NCI-H2196 (cell line): ENCODE data around the gene E2F1.

ENCODE experiments used
- DNase-seq: peaks from one replicate; lab custom pipeline; 2025; ENCODE audit not compliant: unreplicated experiment; lab: John Stamatoyannopoulos, UW

Gene E2F1

DNA sequence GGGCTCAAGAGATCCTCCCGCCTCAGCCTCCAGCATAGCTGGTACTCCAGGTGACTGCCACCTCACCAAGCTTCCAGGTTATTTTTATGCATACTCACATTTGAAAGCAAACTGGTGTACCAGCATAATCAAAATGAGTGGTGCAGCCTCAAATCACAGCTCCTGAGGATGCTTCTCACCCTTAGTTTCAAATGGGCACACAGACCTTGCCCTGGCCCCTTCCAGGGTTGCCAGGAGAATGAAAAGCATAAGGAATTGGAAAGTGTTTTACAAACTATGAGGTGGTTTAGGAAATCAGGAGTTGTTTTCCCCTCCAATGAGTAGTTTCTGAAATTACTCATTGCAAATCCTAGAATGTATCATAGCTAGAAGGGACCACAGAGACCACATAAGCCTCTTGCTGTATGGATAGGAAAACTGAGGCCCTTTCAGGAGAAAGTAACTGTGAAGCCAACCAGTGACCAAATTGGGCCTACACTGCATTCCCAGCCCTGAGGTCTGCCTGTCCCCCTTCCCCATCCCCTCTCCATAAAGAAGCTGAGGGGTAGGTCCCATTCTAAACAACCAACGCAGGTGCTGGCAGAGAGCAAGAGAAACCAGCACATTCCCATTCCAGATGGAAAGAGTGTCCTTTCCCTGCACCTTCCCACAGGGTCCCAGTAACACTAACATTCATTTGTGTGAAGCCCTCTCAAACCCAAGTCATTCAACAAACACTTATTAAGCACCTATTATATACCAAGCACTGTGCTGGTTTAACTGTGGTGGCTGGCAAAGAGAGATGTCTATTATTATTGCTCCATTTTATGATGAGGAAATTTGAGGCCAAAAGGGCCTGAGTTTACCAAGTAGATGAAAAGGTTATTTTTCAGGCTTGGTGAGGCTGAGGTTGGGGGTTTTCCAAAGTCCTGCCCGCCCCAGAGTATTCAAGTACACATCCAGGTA, 2.1 kb upstream of the E2F1 start:
- no peak for DNase-seq

- no peak for DNase-seq
These were observed 1.3 kb upstream of the E2F1 start for GRCh38 chr20:33687370-33687915.

DNA sequence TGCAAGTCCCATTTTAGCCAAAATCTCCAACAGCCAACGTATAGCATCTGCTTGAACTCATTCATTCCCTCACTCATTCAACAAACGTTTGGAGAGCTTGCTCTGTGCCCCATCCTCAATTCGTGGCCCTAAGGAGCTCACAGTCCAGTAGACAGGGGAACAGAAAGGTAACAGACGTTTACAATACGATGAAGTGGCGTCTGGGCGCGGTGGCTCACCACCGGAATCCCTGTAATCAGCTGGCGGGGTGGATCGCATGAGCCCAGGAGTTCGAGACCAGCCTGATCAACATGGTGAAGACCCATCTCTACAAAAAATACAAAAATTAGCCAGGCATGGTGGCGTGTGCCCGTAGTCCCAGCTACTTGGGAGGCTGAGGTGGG, 790 bp upstream of the E2F1 start:
- DNase-seq = no peak

GRCh38 chr20:33685328-33686099, 671 bp downstream of the E2F1 start:
- peak; percentile 53 for DNase-seq

- DNase-seq = no peak
These were observed 1.5 kb downstream of the E2F1 start for GRCh38 chr20:33684533-33685327.

GRCh38 chr20:33681728-33682353, 4.3 kb downstream of the E2F1 start:
- DNase-seq = no peak

DNA sequence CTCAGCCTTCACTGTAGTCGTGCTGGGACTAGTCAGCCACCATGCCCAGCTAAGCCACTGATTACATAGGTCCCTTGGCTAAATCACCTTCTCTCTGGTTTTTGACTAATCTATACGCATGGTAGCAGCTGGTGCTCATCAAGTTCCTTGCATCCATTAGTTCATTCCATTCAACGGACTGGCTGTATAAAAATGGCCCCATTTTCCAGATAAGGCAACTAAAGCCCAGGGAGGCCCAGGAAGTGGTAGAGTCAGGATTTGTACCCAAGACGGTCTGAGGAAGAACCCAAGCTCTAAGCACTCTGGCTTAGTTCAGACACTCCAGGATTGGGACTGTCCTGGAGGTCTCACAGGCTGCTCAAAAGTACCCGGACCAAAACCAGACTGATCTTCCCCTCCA, 4.9 kb downstream of the E2F1 start:
- no peak for DNase-seq

DNA sequence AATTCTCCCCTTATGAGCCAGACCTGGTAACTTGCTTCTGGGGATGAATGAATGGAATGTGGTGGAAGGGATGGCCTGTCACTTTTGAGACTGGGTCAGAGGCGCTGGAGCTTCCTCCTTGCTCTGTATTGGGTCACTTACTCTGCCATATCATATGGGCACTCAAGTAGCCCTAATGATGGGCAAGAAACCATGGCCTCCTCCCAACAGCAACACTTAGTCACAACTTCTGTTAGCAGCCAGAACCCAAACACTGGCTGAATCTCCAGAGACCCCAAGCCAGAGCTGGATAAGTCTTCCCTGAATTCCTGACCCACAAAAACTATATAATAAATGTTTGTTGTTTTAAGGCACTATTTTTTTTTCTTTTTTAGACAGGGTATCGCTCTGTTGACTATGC, 5.5 kb downstream of the E2F1 start:
- no peak for DNase-seq

DNA sequence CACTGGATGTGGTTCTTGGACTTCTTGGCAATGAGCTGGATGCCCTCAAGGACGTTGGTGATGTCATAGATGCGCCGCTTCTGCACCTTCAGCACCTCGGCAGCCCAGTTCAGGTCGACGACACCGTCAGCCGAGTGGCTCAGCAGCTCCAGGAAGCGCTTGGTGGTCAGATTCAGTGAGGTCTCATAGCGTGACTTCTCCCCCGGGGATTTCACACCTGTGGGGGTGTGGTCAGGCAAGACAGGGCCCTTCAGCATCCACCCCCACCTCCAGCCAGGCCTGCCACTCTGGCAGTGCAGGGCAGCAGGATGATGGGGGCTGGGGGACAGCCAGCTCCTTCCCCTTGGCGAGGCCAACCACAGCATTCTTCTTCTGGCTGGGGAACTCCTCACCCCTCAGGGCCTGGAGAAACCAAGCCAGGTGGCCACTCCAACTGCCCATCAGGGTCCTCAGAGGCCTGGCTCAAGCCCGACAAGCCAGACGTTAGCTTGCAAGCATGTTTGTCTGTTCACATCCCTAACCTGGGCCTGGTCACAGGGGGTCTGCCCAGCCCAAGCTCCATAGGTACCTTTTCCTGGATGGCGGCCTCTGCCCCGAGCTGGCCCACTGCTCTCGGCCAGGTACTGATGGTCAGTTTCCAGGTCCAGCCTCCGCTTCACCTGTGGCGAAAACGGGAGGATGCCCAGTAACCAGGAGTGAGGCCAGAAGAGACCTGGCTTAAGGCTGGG, 6.3 kb downstream of the E2F1 start:
- no peak for DNase-seq

DNA sequence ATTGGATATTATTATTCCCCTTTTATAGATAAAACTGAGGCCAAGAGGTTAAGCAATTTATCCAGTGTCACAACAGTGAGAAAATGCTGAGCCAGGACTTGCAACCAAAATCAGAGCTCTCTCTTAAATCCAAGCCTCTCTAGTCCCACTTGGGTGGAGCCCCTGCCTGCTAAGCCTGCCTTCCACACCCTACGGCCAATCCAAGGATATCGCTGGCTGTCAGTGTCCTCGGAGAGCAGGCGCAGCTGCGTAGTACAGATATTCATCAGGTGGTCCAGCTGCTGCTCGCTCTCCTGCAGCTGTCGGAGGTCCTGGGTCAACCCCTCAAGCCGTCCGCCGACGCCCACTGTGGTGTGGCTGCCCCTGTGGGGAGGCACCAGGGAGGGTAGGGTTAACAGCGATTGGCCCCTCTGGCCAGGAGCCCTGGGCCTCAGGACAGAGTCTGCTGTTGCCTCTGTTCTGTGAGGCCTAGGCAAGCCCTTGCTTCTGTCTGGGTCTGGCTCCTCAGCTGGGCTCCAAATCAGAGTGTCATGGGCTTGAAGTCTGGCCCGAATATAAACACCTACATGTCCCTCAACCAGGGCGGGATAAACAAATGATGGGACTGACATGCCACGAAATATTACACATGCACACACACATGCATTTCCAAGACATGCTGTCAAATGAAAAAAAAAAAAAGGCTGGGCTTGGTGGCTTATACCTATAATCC, 8.0 kb downstream of the E2F1 start:
- no peak for DNase-seq

GRCh38 chr20:33676652-33677645, 9.2 kb downstream of the E2F1 start:
- no peak for DNase-seq

- DNase-seq = no peak
These were observed 10.1 kb downstream of the E2F1 start for GRCh38 chr20:33676121-33676520.

DNA sequence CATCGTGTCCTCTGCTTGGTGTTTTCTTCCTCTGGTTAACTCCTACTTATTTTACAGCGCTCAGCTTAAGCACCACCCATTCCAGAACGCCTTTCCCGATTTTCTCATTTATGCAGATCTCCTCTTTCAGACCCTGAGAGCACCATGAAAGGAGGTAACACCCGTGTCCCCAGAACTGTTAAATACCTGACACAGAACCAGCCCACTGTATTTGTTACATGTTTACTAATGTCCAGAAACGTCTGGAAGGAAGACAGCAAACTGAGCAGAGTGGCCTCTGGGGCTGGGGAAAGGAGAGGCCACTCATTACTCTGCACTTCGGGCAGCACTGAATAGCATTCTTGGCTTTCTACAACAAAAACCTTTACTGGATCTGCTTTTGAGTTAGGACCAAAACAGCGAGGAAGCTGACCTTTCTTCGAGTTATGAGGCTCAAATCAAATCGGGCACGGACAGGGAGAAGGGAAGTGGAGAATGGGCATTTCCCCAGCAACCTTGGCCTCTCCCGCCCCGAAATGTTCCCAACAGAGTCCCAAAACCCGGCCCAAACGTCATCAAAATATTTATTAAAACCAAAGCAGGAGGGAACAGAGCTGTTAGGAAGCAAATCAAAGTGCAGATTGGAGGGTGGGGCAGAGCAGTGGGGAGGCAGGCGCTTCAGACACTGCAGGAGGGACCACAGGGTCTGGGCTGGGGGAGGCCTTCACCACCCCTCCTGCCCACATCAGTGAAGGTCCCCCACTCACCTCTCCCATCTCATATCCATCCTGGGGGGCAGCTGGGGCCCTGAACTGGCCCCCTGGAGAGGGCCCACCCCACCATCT, 10.8 kb downstream of the E2F1 start:
- DNase-seq = no peak

GRCh38 chr20:33674294-33675135, 11.7 kb downstream of the E2F1 start, which contains the start of gene NECAB3:
Gene NECAB3, minus strand, starts transcription at chr20:33674428. Its CDS starts 76 bp downstream, at chr20:33674352.
- DNase-seq = peak; percentile 83

DNA sequence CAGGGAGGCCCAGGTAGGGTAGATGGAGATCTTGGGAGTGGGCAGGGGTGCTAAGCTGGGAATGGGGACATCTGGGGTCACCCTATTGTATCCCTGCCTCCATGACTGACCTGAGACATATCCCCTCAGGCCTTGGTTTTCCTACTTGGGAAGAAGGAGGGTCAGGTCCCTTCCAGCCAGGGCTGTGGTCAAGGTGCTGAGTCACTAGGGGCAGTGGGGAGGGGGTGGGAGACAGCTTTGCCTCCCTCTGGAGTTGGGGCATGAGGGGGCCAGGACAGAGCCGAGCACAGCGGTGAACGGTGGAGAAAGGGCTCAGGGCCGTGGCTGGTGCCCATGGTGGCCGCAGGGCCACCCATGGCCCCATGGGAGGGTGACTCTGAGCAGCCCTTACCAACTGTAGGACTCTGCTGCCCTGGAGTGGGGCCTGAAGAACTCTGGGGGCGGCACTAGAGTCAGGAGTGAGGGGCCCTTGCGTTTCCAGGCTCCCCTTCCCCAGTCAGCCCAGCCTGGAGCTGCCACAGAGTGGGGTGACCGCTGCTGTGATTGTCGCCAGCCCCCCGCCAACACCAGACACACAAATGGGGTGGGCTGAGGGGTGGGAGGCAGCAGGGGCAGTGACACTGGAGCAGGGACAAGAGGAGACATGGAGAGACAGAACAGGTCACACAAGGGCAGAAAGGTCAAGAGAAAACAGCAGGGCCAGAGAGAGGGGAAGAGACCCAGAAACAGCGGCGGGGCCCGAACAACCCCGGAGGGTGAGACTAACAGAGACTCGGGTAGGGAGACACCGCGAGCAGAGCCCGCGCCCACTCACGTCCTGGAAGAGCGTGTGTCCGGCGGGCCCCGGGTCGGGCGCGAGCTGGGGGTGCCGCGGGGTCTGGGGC, 12.5 kb downstream of the E2F1 start:
- DNase-seq = no peak
